ENCODE measurements around the gene RPGRIP1L. TPM values are rescaled to one million over a fixed set of nuclear protein-coding genes. Genes with fewer than 3 reads are reported as not detected.

RPGRIP1L gene
- total RNA-seq, 1 experiment from 2014 or later: 12.7 TPM

DNA sequence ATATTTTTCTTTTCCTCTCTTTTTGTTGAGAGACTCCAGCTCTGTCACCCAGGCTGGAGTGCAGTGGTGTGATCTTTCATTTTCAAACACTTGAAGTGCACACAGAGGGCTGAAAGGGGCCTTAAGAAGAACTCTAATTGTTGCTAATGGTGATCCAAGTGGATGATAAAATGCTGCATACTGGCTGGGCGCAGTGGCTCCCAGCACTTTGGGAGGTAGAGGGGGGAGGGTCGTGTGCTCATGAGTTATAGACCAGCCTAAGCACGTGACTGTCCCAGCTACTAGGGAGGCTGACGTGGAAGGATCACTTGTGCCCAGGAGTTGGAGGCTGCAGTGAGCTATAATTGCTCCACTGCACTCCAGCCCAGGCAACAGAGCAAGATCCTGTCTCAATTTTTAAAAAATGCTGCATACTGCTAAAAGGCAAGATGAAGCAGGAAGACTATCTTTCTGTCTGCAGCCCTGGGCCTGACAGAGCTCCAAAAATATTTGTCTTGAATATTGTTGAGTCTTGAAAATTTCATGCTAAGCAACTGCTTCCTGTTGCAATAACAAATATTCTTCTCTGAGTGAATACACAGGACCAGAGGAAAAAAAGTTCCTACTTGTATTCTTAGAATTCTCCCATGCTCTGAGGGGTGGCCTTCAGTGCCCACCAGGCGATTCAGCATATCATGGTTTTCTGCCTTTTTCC is 137.0 kb downstream of the RPGRIP1L start:
- ChIA-PET CTCF (no interaction called here), POLR2A (no interaction called here)
- no TSS peak for BruUV-seq (replicated peaks)
- H3K27ac ChIP-seq (ENCODE audit: low read length): no peak overlapping the region
- H3K36me3 ChIP-seq (ENCODE audit: control insufficient read depth, insufficient read depth, low read length): no peaks in the 10 kb centered on the region
- DNase-seq (ENCODE audit: low read depth, low spot score): no peak
- no peak for ATAC-seq
- no peaks in the 10 kb centered on the region for H3K27me3 ChIP-seq (ENCODE audit: control insufficient read depth, insufficient read depth, low read length)
- no peaks in the 10 kb centered on the region for H3K4me1 ChIP-seq (ENCODE audit: control insufficient read depth, insufficient read depth, low read length)
- no peaks in the 10 kb centered on the region for H3K9me3 ChIP-seq (ENCODE audit: control insufficient read depth, insufficient read depth, low read depth, low read length)
- H3K4me3 ChIP-seq (ENCODE audit: low read depth in 2 of 2, low read length in 2 of 2): no peak overlapping the region
- intact Hi-C loops (cut with micrococcal nuclease; ENCODE audit: unreplicated experiment) (no loop called here), in situ Hi-C loops (cut with HindIII; ENCODE audit: low pct_unique_long_range_greater_than_20kb, low sequenced_read_pairs) (no loop called here)
- TF ChIP-seq POLR2AphosphoS5 (IDR thresholded peaks at IDR 0.05; ENCODE audit: low read depth, low read length): no peak
- TF ChIP-seq, protein P1, sequence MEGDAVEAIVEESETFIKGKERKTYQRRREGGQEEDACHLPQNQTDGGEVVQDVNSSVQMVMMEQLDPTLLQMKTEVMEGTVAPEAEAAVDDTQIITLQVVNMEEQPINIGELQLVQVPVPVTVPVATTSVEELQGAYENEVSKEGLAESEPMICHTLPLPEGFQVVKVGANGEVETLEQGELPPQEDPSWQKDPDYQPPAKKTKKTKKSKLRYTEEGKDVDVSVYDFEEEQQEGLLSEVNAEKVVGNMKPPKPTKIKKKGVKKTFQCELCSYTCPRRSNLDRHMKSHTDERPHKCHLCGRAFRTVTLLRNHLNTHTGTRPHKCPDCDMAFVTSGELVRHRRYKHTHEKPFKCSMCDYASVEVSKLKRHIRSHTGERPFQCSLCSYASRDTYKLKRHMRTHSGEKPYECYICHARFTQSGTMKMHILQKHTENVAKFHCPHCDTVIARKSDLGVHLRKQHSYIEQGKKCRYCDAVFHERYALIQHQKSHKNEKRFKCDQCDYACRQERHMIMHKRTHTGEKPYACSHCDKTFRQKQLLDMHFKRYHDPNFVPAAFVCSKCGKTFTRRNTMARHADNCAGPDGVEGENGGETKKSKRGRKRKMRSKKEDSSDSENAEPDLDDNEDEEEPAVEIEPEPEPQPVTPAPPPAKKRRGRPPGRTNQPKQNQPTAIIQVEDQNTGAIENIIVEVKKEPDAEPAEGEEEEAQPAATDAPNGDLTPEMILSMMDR (IDR thresholded peaks at IDR 0.05): no peak
- TF ChIP-seq, protein P2, sequence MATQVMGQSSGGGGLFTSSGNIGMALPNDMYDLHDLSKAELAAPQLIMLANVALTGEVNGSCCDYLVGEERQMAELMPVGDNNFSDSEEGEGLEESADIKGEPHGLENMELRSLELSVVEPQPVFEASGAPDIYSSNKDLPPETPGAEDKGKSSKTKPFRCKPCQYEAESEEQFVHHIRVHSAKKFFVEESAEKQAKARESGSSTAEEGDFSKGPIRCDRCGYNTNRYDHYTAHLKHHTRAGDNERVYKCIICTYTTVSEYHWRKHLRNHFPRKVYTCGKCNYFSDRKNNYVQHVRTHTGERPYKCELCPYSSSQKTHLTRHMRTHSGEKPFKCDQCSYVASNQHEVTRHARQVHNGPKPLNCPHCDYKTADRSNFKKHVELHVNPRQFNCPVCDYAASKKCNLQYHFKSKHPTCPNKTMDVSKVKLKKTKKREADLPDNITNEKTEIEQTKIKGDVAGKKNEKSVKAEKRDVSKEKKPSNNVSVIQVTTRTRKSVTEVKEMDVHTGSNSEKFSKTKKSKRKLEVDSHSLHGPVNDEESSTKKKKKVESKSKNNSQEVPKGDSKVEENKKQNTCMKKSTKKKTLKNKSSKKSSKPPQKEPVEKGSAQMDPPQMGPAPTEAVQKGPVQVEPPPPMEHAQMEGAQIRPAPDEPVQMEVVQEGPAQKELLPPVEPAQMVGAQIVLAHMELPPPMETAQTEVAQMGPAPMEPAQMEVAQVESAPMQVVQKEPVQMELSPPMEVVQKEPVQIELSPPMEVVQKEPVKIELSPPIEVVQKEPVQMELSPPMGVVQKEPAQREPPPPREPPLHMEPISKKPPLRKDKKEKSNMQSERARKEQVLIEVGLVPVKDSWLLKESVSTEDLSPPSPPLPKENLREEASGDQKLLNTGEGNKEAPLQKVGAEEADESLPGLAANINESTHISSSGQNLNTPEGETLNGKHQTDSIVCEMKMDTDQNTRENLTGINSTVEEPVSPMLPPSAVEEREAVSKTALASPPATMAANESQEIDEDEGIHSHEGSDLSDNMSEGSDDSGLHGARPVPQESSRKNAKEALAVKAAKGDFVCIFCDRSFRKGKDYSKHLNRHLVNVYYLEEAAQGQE (IDR thresholded peaks at IDR 0.05; ENCODE audit: insufficient read depth in 1 of 2, low read depth in 2 of 2, low read length in 1 of 2): no peak
- TF ChIP-seq SIN3A (IDR thresholded peaks at IDR 0.05; ENCODE audit: borderline replicate concordance, insufficient read depth, low read depth, low read length): no peak
- TF ChIP-seq TCF7L2 (IDR thresholded peaks at IDR 0.05; ENCODE audit: low read depth, low read length): no peak

DNA sequence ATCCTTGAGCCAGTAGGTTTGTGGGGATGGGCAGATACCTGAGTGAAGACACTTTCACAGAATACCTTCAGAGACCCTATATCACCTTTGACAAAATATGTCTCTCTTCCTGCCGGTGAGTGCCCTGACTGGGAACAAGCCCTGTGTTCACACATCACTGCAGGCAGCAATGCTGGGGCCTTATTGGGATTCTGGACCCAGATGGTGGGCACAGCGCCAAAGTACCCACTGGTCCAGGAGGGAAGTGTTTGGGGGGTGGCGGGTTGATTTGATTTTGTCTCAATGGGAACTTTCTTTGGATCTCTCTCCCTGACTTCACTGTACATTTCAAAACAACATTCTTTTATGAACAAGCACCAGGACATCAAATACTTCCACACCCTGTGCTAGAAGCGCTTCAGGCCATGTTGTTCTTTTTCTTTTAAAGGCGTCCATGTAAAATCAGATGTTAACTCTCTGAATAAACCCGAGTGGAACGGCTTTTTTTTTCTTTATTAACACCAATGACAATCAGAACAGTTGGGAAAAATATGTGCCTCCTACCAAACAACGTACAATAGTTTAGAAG is 138.3 kb downstream of the RPGRIP1L start:
- ChIA-PET CTCF (no interaction called here), POLR2A (no interaction called here)
- in situ Hi-C loops (cut with HindIII; ENCODE audit: low pct_unique_long_range_greater_than_20kb, low sequenced_read_pairs) (no loop called here), intact Hi-C loops (cut with micrococcal nuclease; ENCODE audit: unreplicated experiment) (no loop called here)
- H3K36me3 ChIP-seq (ENCODE audit: control insufficient read depth, insufficient read depth, low read length): no peaks in the 10 kb centered on the region
- H3K27ac ChIP-seq (ENCODE audit: low read length): no peak overlapping the region
- no peak overlapping the region for H3K4me3 ChIP-seq (ENCODE audit: low read depth in 2 of 2, low read length in 2 of 2)
- no peaks in the 10 kb centered on the region for H3K4me1 ChIP-seq (ENCODE audit: control insufficient read depth, insufficient read depth, low read length)
- ATAC-seq (no peak), DNase-seq (ENCODE audit: low read depth, low spot score) (no peak)
- no peaks in the 10 kb centered on the region for H3K27me3 ChIP-seq (ENCODE audit: control insufficient read depth, insufficient read depth, low read length)
- BruUV-seq (replicated peaks): no TSS peak
- no peaks in the 10 kb centered on the region for H3K9me3 ChIP-seq (ENCODE audit: control insufficient read depth, insufficient read depth, low read depth, low read length)
- TF ChIP-seq, protein P1 (IDR thresholded peaks at IDR 0.05): no peak
- TF ChIP-seq POLR2AphosphoS5 (IDR thresholded peaks at IDR 0.05; ENCODE audit: low read depth, low read length) (no peak), TCF7L2 (IDR thresholded peaks at IDR 0.05; ENCODE audit: low read depth, low read length) (no peak), SIN3A (IDR thresholded peaks at IDR 0.05; ENCODE audit: borderline replicate concordance, insufficient read depth, low read depth, low read length) (no peak)
- TF ChIP-seq, protein P2 (IDR thresholded peaks at IDR 0.05; ENCODE audit: insufficient read depth in 1 of 2, low read depth in 2 of 2, low read length in 1 of 2): no peak
